GM18520 (cell line): ENCODE measurements around the gene MIAT.

Source experiments
- ATAC-seq: cut with Tn5 transposase; IDR thresholded peaks from one replicate; pipeline ENCODE4 v1.9.1; 2021; ENCODE audit not compliant: unreplicated experiment

The MIAT gene

DNA sequence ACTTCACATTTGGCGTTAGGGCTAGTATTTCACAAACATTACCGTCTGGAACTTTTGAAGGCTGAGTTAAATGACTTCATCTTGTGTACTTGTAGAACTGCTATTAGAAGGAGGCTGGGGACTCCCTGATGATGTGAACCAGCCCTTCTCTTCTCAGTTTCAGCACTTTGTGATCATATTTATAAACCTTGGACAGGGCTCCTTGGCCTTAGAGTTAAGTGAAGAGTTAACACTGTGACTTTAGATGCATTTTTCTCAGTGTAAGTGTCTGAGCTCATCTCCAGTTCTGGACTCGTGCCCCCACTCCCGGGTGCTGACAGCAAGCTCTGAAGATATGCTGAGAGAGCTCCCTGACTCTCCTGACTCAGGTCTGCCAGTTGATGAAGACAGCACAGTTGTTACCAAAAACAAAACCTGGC is 8.4 kb downstream of the MIAT start:
- ATAC-seq: no peak

DNA sequence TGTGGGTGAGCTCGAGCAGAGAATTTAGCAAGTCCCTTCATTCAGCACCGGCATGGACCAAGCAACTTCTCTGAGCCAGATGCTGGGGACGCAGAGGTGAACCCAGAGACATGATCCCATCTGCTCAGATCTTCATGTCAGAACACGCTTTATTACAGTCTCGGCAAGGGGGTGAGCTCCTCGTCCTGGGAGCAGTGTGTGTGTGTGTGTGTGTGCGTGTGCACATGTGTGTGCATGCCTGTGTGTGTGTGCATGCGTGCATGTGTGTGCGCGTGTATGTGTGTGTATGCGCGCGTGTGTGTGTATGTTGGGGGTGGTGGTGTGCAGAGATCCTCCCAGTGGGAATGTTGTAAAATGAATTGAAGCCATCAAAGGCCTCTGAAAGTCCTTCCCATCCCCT is 9.8 kb downstream of the MIAT start:
- ATAC-seq: no peak

DNA sequence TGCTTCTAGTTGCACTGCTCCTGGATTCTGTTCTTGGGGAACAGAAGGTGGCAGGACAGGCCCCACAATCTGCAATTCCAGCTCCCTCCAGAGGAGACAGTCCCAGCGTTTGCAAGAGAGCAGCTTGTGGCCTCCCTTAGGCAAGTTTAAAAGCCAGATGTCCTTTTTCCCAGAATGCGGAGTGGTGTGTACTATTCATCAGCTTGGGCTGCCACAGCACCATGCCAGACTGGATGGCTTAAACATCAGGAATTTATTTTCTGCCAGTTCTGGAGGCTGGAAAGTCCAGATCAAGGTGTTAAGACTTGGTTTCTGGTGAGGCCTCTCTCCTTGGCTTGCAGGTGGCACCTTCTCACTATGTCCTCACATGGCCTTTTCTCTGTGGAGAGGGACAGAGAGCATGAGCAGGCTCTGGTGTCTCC is 11.7 kb downstream of the MIAT start:
- no peak for ATAC-seq

DNA sequence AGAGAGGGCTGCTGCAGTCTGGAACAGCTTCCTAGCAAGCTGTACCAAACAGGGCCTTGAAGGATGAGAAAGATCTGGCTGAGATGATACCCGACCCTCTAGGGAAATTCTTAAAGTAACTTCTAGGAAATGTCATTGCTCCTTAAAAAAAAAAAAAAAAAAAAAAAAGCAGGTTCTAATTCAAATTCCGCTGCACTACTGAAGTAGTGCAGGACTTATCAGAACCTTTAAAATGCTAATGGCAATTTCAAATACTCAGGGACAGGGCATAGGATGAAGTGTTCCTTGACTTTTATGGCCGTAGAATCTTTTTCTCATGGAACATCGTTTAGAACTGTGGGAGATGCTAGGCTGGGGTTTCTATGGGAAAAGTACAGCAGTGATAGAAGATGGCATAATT is 13.1 kb downstream of the MIAT start:
- ATAC-seq: no peak

DNA sequence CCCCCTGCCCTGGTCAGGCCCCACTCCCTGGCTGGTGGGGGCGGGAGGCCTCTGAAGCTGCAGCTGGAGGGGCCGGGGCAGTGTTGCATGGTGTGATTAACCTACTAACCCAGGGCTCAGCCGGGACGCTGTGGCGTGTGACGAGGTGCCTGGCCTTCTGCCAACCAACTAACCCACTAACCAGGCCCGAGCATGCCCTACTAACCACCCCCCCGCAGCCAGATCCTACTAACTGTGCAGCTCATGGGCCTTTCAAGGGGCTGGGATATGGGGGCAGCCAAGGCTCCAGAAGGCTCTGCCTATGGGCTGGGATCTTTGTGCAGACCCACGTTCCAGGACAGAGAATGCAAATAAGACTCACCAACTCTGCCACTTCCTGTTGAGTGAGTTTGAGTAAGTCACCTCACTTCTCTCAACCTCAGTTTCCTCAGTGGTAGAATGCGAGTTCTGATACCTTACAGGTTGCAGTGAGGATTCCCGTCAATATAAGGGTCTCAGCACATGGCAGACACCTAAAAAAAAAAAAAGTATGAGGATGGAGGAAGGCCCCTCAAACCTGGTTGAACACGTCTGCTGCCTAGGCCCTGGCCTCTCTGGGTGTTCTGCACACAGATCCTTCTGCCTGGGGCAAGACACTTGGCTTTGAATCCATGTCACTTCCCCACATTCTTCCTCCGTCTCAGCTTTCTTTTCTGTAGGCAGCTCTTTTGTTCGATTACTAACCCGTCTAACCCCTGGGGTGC is 14.1 kb downstream of the MIAT start:
- ATAC-seq: no peak

DNA sequence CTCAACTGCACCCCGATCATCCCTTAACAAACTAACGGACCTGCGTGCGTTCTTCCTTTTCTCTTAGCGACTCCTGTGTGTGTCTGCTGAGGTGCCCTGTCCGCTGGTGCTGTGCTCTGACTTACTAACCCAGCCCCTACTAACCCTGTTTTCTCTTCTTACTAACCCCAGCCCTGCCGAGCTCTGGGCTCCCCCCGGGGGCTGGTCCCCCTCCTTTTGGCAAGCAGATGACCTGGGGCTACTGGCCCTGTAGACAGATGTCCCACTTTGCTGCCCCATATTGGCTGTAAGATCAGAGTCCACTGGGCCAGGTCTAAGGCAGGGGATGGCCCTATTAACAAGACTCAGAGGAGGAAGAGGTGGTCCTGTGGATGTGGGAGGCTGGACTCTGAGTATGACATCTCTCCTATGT is 14.7 kb downstream of the MIAT start:
- ATAC-seq: no peak

DNA sequence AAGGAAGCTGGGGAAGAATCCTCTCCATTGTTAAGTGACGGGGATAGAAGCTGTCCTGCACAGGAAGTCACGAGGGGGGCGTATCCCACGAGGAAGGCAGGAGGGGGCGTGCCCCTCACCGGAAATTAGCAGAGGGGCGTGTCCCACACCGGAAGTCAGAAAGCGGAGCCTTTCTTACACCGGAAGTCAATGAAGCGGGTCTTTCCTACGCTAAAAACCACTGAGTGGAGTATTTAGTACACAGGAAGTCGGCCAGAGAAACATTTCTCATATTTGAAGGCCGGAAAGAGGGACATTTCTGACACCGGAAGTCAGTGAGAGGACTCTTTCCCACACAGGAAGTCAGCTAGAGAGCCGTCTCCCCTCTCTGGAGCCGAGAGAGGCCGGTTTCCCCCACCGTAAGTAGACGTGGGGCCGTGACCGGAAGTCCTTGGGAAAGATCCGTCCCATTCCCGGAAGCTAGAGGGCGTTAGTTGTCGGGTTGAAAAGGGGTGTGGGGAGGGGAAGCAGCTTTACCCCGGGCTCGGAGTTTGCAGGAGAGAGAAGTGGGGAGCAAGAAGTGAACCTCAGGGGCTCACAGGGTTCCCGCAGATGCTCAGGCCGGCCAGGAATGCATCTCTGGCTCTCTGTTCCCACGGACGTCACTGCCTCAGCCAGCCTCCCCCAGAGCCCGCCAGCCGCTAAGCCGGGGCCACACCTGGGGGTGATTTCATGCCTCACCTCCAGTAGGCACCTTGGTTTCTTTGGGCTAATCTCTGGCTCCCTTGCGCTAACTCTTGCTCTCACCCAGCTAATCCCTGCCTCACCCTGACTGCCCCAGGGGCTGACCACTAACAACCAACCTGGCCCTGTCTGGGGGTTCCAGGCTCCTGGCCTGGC is 15.4 kb downstream of the MIAT start:
- peak; percentile 44 for ATAC-seq

DNA sequence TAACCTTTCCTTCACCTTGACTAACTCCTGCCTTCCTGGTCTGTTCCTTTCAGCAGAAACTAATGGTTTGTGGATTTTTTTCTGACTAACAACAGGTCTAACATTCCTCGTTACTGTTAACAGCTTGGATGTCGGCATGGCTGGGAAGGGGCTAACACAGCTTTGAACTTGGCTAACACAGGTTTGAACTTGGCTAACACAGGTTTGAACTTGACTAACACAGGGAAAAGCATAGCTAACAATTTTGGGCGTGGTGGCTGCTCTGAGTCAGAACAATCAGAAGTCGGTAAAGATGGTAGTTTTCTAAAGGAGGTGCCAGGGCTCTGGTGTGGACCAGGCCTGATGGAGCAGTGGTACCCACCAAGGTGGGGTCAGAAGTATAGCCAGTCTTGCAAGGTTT is 16.1 kb downstream of the MIAT start:
- no peak for ATAC-seq

DNA sequence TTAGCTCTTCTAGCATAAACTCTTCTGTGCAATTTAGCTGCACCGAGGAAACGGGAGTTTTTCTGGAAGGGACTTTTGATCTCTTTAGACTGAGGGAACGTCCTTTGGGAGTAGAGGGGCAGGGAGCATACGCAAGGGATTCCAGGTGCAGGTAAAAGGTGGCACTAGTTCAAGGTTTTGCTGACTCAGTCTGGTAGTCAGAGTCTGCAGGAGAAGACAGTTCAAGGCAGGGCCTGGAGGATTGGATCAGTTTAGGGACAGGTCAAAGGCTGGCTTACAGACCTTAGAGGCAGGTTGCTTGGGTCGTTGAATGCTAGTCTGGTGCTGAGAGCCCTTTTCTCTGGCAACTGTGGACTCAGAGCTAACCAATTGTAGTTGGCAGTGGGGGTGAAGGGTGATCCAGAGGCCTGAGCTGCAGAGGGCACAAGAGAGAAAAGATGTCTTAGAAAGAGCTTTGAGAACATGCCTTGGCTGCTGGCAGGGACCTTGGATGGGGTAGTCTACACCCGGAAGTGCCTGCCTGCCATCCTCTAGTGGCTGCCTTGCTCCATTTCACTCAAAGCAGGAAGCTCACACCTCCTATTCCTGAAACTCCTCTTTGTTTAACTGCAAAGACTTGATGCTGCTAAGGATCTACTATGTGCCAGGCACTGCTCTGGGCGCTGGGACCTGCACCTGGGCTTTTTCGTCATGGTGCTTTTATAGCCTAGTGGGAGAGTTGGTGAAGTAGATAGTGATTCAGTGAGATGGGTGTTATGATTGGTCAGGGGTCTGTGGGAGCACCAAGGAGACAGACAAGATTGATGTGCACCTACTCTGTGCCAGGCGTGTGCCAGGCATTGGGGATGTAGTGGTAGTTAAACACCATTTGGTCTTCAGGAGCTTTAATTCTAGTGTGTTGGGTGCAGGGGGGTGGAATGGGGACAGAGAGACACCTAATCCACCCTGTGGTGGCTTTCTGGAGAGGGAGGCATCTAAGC is 17.1 kb downstream of the MIAT start:
- no peak for ATAC-seq

DNA sequence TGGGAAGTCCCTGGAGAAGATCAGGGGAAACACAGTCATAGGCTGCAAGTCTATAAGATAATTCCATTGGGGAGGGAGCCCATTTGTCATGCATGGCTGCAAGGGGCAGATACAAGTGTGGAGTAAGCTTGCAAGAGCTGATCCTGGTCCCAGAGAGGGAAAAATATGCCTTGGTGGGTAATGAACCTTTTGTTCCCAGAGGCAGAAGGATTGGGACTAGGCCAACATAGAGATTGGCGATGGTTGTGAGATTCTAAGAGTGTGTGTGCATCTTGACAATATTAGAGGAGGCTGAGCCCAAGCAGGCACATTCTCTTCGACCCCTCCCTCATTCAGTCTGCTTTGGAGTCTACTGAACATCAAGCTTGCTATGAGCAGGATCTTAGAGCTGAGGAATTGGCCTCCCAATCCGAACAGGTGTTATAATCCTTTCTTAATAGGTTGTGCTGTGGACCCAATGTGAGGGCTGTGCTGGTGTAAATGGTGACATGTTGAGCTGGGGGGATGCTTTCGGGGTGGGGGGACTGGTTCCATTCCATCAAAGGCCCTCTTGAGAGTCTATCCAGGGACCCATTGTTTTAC is 18.4 kb downstream of the MIAT start:
- ATAC-seq: no peak

DNA sequence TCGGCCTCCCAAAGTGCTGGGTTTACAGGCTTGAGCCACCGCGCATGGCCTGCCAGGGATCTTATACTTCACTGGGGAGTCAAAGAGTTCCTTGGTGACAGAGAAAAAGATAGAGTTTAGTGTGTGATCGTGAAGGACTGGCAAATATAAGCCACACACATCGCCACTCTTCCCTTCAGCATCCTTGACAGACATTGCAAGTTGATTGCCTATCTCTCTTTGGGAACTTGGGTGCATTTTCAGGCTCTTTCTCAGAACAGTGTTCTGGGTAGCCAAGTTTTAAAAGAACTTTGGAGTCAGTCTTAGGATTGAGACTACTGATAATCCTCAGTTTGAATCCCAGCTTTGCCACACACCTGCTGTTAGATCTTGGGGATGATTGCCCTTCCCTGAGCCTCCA is 19.8 kb downstream of the MIAT start:
- no peak for ATAC-seq

DNA sequence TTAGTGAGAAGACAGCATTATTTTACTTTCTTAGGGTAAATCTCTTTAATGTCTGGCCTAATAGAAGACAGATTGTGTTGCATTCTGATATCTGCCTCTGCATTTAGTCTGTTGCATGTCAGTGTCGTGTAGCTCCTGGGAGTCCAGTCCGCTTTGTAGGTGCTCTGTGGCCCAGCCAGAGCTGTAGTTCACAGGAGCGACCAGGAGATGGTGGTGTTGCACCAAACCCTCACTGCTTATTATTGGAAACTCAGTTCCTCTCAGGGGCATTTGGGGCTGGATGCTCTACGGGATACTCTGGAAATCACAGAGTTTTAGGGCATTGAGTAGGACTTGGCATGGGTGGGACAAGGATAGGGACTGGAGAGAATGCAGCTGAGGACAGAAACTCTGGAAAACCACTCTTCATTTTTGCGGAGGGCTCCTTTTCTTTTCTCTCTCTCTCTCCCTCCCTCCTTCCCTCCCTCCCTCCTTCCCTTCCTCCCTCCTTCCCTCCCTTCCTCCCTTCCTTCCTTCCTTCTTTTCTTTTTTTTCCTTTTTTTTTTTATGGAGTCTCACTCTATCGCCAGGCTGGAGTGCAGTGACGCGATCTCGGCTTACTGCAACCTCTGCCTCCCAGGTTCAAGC is 21.7 kb downstream of the MIAT start:
- no peak for ATAC-seq

DNA sequence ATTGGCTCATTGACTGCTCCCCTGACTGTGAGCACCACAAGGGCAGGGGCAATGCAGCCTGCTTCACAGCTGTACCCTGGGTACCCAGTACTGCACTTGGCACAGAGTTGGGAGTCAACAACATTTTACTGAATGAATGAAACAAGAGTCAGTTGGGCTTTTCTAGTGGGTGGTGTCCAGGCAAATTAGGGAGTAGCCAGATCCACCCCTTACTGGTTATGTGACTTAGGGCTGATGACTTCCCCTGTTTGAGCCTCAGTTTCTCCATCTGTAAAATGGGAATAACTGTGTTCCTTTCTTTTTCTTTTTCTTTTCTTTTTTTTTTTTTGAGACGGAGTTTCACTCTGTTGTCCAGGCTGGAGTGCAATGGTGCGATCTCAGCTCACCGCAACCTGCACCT is 23.1 kb downstream of the MIAT start:
- no peak for ATAC-seq

DNA sequence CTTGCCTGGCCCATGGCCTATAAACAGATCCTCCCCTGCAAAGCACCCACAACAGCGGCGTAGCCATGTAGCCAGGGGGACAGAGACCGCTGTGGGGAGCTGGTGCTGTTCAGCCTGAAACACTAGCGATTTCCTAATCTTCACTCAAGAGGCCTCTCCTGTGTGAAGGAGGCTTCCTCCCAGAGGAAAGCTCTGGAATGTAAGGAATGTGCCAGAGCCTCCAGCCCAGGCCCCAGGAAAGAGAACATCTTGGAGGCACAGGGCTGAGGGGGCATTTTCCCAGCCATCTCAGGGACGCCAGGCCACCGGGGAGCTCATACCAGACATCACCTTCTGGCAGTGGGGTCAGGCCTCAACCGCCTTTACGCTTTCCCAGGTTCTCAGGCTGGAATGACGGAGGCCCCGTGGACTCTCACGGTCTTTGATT is 24.0 kb downstream of the MIAT start:
- ATAC-seq: no peak

DNA sequence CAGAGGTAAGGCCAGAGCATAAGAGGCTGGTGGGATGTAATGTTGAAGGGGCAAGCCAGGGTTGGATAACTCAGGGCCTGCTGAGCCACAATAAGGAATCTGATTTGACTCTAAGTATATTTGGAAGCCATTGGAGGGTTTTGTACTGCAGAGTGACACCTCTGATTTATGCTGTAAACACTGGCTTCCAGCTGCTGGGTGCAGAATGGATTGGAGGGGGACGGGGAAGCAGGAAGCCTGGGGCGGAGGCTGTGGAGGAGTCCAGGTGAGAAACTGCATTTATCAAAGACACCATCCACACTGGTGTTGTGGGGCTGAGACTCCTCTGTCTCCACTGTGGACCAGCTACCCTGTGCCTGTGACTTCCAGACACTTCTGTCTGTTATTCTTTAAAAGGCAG is 26.8 kb downstream of the MIAT start:
- ATAC-seq: no peak

DNA sequence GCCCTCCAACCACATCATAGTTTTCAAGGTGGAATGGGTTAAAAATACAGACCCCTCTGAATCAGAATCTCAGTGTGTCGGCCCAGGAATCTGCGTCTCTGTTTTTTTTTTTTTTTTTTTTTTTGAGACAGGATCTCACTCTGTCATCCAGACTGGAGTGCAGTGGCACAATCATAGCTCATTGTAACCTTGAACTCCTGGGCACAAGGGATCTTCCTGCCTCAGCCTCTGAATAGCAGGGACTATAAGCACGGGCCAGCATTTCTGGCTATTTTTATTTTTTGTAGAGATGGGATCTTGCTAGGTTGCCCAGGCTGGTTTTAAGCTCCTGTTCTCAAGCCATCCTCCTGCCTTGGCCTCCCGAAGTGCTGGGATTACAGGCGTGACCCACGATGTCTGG is 28.2 kb downstream of the MIAT start:
- no peak for ATAC-seq

DNA sequence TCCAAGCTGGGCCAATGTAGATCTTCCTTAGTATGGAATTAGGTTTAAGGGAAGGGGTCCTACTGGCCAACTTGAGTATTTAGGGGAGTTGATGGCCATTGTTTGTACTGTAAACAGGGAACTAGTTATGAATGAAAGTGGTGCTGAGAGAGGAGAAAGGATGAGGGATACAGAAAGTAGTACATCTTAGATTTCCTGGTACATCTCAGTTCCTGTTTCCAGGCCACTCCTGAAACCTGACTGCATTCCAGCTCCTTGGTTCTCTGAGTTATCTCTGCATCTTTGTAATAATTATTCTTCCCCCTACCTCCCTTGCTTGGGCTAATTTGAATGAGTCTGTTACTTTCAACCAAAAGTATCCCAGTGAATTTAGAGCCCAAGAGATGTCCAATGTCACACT is 30.1 kb downstream of the MIAT start:
- ATAC-seq: no peak

DNA sequence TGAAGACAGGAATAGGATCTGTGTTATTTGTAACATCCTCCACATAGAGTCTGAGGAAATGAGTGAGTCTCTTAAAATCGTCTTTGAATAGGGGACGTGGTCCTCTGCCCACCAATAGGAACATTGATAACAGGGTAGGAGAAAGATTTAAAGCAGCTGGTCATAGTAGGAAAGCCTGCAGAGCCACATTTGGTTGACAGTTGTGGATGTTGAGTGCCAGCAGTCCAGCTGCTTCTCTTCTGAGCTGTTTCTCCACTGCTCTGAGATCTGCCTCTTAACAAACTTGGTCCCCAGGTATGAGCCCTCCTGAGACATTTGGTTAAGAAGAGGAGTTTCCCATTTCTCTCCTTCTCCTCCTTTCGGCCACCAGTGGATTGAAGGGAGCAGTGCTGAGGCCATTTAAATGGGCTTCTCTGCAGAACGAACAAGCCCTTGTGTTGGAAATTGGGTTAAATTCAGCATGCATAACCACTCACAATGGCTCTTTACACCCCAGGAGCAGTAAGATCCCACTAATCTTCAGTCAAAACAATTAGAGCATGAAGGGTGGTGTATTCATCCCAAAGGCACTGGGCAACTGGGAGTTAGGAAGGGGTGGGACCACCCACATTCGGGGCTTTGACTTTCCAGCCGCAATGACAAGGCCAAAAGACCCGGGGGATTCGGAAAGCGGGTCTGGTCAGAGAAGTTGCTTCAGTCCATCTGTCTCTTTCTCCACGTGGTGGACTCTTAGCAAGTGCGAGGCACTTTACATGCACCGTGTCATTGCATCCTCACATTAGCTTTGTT is 32.3 kb downstream of the MIAT start:
- no peak for ATAC-seq

DNA sequence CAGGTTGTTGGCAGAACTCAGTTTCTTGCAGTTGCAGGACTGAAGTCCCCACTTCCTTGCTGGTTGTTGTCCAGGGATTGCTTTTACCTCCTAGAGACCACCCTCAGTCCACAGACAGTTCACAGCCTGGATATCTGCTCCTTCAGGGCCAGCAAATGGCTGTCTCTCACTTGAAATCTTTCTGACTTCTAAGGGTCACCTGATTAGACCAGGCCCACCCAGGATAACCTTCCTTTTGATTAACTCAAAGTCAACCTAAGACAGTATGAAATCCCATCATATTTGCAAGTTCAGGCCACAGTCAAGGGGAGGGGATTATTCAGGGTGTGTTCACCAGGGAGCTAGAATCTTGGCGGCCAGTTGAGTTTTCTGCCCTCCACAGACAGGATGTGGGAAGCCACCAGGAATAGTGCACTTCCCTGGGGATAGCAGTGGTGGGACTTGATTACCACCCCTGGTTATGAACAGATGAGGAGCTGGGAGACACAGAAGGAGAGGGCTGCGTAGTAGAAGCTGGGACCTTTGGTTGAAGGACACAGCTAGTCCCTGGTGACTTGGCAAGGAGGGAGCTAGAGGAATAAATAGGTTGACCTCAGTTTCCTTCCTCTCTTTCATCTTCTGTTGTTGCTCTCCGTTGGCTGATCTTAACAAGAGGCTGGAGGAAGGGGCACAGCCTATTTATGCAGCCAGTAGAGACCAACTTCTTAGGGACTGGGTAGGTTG is 33.4 kb downstream of the MIAT start:
- no peak for ATAC-seq
